ENCODE measurements around the gene BAZ2B. TPM values are rescaled to one million over a fixed set of nuclear protein-coding genes. Genes with fewer than 3 reads are reported as not detected.
"Not testable (repeated sequence)": the region's sequence is repeated elsewhere in the genome, so short reads cannot be mapped to it uniquely, and the experiment has no call there.

BAZ2B gene
- total RNA-seq, 1 donor from 2014 or later = 69.8 TPM

DNA sequence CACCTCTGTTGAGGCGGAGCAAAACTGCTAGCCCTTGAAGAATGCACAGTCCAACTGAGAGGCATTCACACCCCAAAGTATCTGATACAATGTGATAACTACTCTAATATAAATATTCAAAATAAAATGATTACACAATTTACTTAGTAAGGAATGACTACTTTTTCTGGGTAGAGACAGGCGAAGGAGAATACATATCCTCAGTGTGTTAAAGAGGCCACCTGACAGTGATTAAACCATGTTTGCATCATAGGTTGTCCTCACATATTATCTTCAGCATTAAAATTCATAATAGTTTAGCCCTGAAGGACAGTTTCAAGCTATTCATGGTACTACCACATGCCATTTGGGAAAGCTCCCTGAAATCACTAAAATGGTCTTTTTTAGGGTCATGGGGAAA, 16.9 kb upstream of the BAZ2B start:
- FAIRE-seq = no peak
- TF ChIP-seq CTCF (IDR thresholded peaks at IDR 0.05; ENCODE audit: insufficient read depth, low read depth, low read length) (no peak), EZH2 (IDR thresholded peaks at IDR 0.05; ENCODE audit: insufficient read depth, low read length) (no peak)

GRCh38 chr2:159625628-159626027, 9.3 kb upstream of the BAZ2B start:
- not testable (repeated sequence) for H3K9ac ChIP-seq (ENCODE audit: low read length); H3K4me3 ChIP-seq (ENCODE audit: insufficient read depth, low read depth, low read length); H4K20me1 ChIP-seq (ENCODE audit: insufficient read depth, low read length); DNase-seq (ENCODE audit: low read depth); H3K9me3 ChIP-seq (ENCODE audit: insufficient read depth, low read depth, low read length); H3K27ac Mint-ChIP-seq (ENCODE audit: unreplicated experiment); H3K4me1 Mint-ChIP-seq (ENCODE audit: low read depth, unreplicated experiment); H2AFZ ChIP-seq (ENCODE audit: low read depth, low read length); H3K4me1 ChIP-seq (ENCODE audit: insufficient read depth, low read length); H3K4me3 Mint-ChIP-seq (ENCODE audit: unreplicated experiment); H3K4me2 ChIP-seq (ENCODE audit: low read length); H3K27ac ChIP-seq (ENCODE audit: low read depth, low read length); H3K79me2 ChIP-seq (ENCODE audit: insufficient read depth, low read length); H3K36me3 Mint-ChIP-seq (ENCODE audit: low read depth, unreplicated experiment); H3K36me3 ChIP-seq (ENCODE audit: insufficient read depth, low read length); H3K27me3 Mint-ChIP-seq (ENCODE audit: low read depth, unreplicated experiment); FAIRE-seq; H3K9me3 Mint-ChIP-seq (ENCODE audit: unreplicated experiment); H3K27me3 ChIP-seq (ENCODE audit: insufficient read depth, low read length)

More for the DNA sequence above, 16.9 kb upstream of the BAZ2B start:
- Mint-ChIP-seq H3K27me3 (ENCODE audit: low read depth, unreplicated experiment) (no peaks in the 10 kb centered on the region), H3K36me3 (ENCODE audit: low read depth, unreplicated experiment) (peaks cover under 1% of the 10 kb centered on the region), H3K9me3 (ENCODE audit: unreplicated experiment) (peaks cover under 1% of the 10 kb centered on the region), H3K4me3 (ENCODE audit: unreplicated experiment) (no peak overlapping the region), H3K27ac (ENCODE audit: unreplicated experiment) (no peak overlapping the region), H3K4me1 (ENCODE audit: low read depth, unreplicated experiment) (peaks cover 28% of the 10 kb centered on the region)
- Histone ChIP-seq H3K79me2 (ENCODE audit: insufficient read depth, low read length) (no peaks in the 10 kb centered on the region), H3K4me3 (ENCODE audit: insufficient read depth, low read depth, low read length) (no peak overlapping the region), H3K4me2 (ENCODE audit: low read length) (no peak overlapping the region), H3K36me3 (ENCODE audit: insufficient read depth, low read length) (no peaks in the 10 kb centered on the region), H2AFZ (ENCODE audit: low read depth, low read length) (no peak overlapping the region), H4K20me1 (ENCODE audit: insufficient read depth, low read length) (no peaks in the 10 kb centered on the region), H3K27me3 (ENCODE audit: insufficient read depth, low read length) (no peaks in the 10 kb centered on the region), H3K9ac (ENCODE audit: low read length) (no peak overlapping the region), H3K27ac (ENCODE audit: low read depth, low read length) (no peak overlapping the region), H3K4me1 (ENCODE audit: insufficient read depth, low read length) (peaks cover 4% of the 10 kb centered on the region), H3K9me3 (ENCODE audit: insufficient read depth, low read depth, low read length) (no peaks in the 10 kb centered on the region)
- DNase-seq (ENCODE audit: low read depth) = no peak

GRCh38 chr2:159623436-159623835, 7.1 kb upstream of the BAZ2B start:
- Mint-ChIP-seq H3K27ac (ENCODE audit: unreplicated experiment) (no peak overlapping the region), H3K27me3 (ENCODE audit: low read depth, unreplicated experiment) (no peaks in the 10 kb centered on the region), H3K4me1 (ENCODE audit: low read depth, unreplicated experiment) (no peaks in the 10 kb centered on the region), H3K9me3 (ENCODE audit: unreplicated experiment) (peaks cover 2% of the 10 kb centered on the region), H3K36me3 (ENCODE audit: low read depth, unreplicated experiment) (peaks cover 7% of the 10 kb centered on the region), H3K4me3 (ENCODE audit: unreplicated experiment) (no peak overlapping the region)
- no peak overlapping the region for H3K9ac ChIP-seq (ENCODE audit: low read length)
- H4K20me1 ChIP-seq (ENCODE audit: insufficient read depth, low read length) = no peaks in the 10 kb centered on the region
- H3K27ac ChIP-seq (ENCODE audit: low read depth, low read length) = no peak overlapping the region
- H3K4me2 ChIP-seq (ENCODE audit: low read length) = no peak overlapping the region
- H3K36me3 ChIP-seq (ENCODE audit: insufficient read depth, low read length) = no peaks in the 10 kb centered on the region
- no peaks in the 10 kb centered on the region for H3K79me2 ChIP-seq (ENCODE audit: insufficient read depth, low read length)
- H3K4me1 ChIP-seq (ENCODE audit: insufficient read depth, low read length) = no peaks in the 10 kb centered on the region
- TF ChIP-seq EZH2 (IDR thresholded peaks at IDR 0.05; ENCODE audit: insufficient read depth, low read length) (no peak), CTCF (IDR thresholded peaks at IDR 0.05; ENCODE audit: insufficient read depth, low read depth, low read length) (no peak)
- H3K27me3 ChIP-seq (ENCODE audit: insufficient read depth, low read length) = no peaks in the 10 kb centered on the region
- no peak overlapping the region for H3K4me3 ChIP-seq (ENCODE audit: insufficient read depth, low read depth, low read length)
- H2AFZ ChIP-seq (ENCODE audit: low read depth, low read length) = no peak overlapping the region
- no peak for DNase-seq (ENCODE audit: low read depth)
- FAIRE-seq = no peak
- no peaks in the 10 kb centered on the region for H3K9me3 ChIP-seq (ENCODE audit: insufficient read depth, low read depth, low read length)

All from astrocyte (in vitro differentiated cells and primary cell).